Ishikawa (cell line): ENCODE data around the gene DNAJB1.

Experiments used
- EP300 ChIP-seq: IDR thresholded peaks from 2 replicates; pipeline ENCODE4 v1.6.1; 2012; ENCODE audit warnings: borderline replicate concordance
- TEAD4 ChIP-seq: IDR thresholded peaks from 2 replicates; pipeline ENCODE4 v1.6.1; 2012

DNA sequence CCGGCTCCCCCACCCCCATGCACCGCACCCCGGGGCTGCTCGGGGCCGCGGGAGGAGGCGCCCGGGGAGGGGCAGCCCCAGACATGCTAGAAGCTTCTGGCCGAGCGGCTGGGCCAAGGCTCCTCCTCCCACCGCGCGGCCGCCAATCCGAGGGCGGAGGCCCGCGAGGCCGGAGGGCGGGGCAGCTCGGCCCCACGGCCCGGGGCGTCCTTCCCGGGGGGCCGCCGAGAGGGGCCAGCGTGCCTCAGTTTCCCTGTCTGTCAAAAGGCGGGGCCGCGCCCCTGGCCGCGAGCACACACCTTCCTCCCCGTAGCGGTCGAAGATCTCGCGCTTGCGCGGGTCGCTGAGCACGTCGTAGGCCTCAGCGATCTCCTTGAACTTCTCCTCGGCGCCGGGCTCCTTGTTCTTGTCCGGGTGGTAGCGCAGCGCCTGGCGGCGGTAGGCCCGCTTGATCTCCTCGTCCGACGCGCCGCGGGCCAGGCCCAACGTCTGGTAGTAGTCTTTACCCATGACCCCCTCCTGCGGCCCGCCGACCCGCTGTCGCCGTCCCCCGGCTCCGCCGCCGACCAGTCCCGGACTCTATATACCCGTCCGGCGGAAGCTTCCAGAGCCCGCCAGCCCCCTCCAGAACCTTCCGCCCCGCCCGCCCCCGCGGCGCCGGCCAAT lies at the start of gene DNAJB1:
- TF ChIP-seq TEAD4: no peak; the same call in none of the 2 replicates
- no peak for TF ChIP-seq EP300
